Measurements from ENCODE around the gene CPNE8. TPM values are rescaled to one million over a fixed set of nuclear protein-coding genes. Genes with fewer than 3 reads are reported as not detected.

CPNE8 gene
- polyA plus RNA-seq, 1 donor from 2014 or later, result 1.9 TPM

DNA sequence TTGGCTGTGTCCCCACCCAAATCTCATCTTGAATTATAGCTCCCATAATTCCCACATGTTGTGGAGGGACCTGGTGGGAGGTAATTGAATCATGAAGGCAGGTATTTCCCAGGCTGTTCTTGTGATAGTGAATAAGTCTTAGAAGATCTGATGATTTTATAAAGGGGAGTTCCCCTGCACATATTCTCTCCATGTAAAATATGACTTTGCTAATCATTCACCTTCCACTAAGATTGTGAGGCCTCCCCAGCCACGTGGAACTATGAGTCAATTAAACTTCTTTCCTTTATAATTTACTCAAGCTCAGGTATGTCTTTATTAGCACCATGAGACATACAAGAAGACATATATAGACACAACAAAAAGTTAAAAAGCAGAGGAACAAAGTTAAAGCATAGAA, 120.0 kb downstream of the CPNE8 start:
- Histone ChIP-seq H3K79me2 (replicated peaks; ENCODE audit: insufficient read depth, low read length) (no peaks in the 10 kb centered on the region), H3K9me2 (ENCODE audit: insufficient read depth, low read length) (no peaks in the 10 kb centered on the region), H3K27ac (ENCODE audit: low read length) (no peak overlapping the region), H3K36me3 (ENCODE audit: insufficient read depth, low read length) (no peaks in the 10 kb centered on the region), H3F3A (ENCODE audit: insufficient read depth, low read length, poor library complexity, severe bottlenecking) (no peaks in the 10 kb centered on the region), H3K9me3 (ENCODE audit: low read length) (peaks cover 6% of the 10 kb centered on the region), H3K27me3 (ENCODE audit: insufficient read depth, low read depth, low read length) (no peaks in the 10 kb centered on the region), H3K4me3 (ENCODE audit: low read length) (no peak overlapping the region), H4K20me1 (ENCODE audit: insufficient read depth) (no peaks in the 10 kb centered on the region), H3K4me2 (ENCODE audit: low read length) (no peak overlapping the region), H3K9ac (ENCODE audit: low read length) (no peak overlapping the region), H2AFZ (ENCODE audit: low read depth, low read length) (no peak overlapping the region)
- TF ChIP-seq TAF1 (IDR thresholded peaks at IDR 0.05; ENCODE audit: low read depth) (no peak), MXI1 (conservative IDR thresholded peaks at IDR 0.05; ENCODE audit: poor library complexity, severe bottlenecking) (no peak), SMC3 (conservative IDR thresholded peaks at IDR 0.05; ENCODE audit: poor library complexity) (no peak), EP300 (conservative IDR thresholded peaks at IDR 0.05; ENCODE audit: poor library complexity, severe bottlenecking) (no peak), POLR2AphosphoS5 (IDR thresholded peaks at IDR 0.05) (no peak), RAD21 (conservative IDR thresholded peaks at IDR 0.05) (no peak), EZH2 (IDR thresholded peaks at IDR 0.05; ENCODE audit: borderline replicate concordance, insufficient read depth, low read length, poor library complexity, severe bottlenecking) (no peak)
- TF ChIP-seq, protein P1, sequence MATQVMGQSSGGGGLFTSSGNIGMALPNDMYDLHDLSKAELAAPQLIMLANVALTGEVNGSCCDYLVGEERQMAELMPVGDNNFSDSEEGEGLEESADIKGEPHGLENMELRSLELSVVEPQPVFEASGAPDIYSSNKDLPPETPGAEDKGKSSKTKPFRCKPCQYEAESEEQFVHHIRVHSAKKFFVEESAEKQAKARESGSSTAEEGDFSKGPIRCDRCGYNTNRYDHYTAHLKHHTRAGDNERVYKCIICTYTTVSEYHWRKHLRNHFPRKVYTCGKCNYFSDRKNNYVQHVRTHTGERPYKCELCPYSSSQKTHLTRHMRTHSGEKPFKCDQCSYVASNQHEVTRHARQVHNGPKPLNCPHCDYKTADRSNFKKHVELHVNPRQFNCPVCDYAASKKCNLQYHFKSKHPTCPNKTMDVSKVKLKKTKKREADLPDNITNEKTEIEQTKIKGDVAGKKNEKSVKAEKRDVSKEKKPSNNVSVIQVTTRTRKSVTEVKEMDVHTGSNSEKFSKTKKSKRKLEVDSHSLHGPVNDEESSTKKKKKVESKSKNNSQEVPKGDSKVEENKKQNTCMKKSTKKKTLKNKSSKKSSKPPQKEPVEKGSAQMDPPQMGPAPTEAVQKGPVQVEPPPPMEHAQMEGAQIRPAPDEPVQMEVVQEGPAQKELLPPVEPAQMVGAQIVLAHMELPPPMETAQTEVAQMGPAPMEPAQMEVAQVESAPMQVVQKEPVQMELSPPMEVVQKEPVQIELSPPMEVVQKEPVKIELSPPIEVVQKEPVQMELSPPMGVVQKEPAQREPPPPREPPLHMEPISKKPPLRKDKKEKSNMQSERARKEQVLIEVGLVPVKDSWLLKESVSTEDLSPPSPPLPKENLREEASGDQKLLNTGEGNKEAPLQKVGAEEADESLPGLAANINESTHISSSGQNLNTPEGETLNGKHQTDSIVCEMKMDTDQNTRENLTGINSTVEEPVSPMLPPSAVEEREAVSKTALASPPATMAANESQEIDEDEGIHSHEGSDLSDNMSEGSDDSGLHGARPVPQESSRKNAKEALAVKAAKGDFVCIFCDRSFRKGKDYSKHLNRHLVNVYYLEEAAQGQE (IDR thresholded peaks at IDR 0.05; ENCODE audit: borderline replicate concordance), result no peak
- TF ChIP-seq, protein P2, sequence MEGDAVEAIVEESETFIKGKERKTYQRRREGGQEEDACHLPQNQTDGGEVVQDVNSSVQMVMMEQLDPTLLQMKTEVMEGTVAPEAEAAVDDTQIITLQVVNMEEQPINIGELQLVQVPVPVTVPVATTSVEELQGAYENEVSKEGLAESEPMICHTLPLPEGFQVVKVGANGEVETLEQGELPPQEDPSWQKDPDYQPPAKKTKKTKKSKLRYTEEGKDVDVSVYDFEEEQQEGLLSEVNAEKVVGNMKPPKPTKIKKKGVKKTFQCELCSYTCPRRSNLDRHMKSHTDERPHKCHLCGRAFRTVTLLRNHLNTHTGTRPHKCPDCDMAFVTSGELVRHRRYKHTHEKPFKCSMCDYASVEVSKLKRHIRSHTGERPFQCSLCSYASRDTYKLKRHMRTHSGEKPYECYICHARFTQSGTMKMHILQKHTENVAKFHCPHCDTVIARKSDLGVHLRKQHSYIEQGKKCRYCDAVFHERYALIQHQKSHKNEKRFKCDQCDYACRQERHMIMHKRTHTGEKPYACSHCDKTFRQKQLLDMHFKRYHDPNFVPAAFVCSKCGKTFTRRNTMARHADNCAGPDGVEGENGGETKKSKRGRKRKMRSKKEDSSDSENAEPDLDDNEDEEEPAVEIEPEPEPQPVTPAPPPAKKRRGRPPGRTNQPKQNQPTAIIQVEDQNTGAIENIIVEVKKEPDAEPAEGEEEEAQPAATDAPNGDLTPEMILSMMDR (IDR thresholded peaks at IDR 0.05; ENCODE audit: poor library complexity, severe bottlenecking), result no peak

GRCh38 chr12:38783304-38783703, 122.1 kb downstream of the CPNE8 start:
- Histone ChIP-seq H3K36me3 (ENCODE audit: insufficient read depth, low read length) (no peaks in the 10 kb centered on the region), H3F3A (ENCODE audit: insufficient read depth, low read length, poor library complexity, severe bottlenecking) (no peaks in the 10 kb centered on the region), H3K79me2 (replicated peaks; ENCODE audit: insufficient read depth, low read length) (no peaks in the 10 kb centered on the region), H2AFZ (ENCODE audit: low read depth, low read length) (no peak overlapping the region), H3K27ac (ENCODE audit: low read length) (no peak overlapping the region), H3K9me3 (ENCODE audit: low read length) (peaks cover 7% of the 10 kb centered on the region), H3K4me3 (ENCODE audit: low read length) (no peak overlapping the region), H4K20me1 (ENCODE audit: insufficient read depth) (no peaks in the 10 kb centered on the region), H3K4me2 (ENCODE audit: low read length) (no peak overlapping the region), H3K9me2 (ENCODE audit: insufficient read depth, low read length) (no peaks in the 10 kb centered on the region), H3K27me3 (ENCODE audit: insufficient read depth, low read depth, low read length) (no peaks in the 10 kb centered on the region), H3K9ac (ENCODE audit: low read length) (no peak overlapping the region)
- TF ChIP-seq, protein P1 (IDR thresholded peaks at IDR 0.05; ENCODE audit: borderline replicate concordance), result no peak
- TF ChIP-seq MXI1 (conservative IDR thresholded peaks at IDR 0.05; ENCODE audit: poor library complexity, severe bottlenecking) (no peak), TAF1 (IDR thresholded peaks at IDR 0.05; ENCODE audit: low read depth) (no peak), RAD21 (conservative IDR thresholded peaks at IDR 0.05) (no peak), EP300 (conservative IDR thresholded peaks at IDR 0.05; ENCODE audit: poor library complexity, severe bottlenecking) (no peak), EZH2 (IDR thresholded peaks at IDR 0.05; ENCODE audit: borderline replicate concordance, insufficient read depth, low read length, poor library complexity, severe bottlenecking) (no peak), POLR2AphosphoS5 (IDR thresholded peaks at IDR 0.05) (no peak), SMC3 (conservative IDR thresholded peaks at IDR 0.05; ENCODE audit: poor library complexity) (no peak)
- TF ChIP-seq, protein P2 (IDR thresholded peaks at IDR 0.05; ENCODE audit: poor library complexity, severe bottlenecking), result no peak

Data from neural cell (in vitro differentiated cells).